Stimulated activated CD4-positive, alpha-beta T cell treated with anti-CD3 and anti-CD28 coated beads, Interleukin-12 subunit alpha, Interleukin-12 subunit beta, amount 100 ng/mL, for 48 hours (primary cell): ENCODE results near the gene CLNK.
"Not testable (repeated sequence)": the region's sequence is repeated elsewhere in the genome, so short reads cannot be mapped to it uniquely, and the experiment has no call there.

Experiments used
- DNase-seq, 3 donors: peaks; one replicate each; pipeline ENCODE4 v3.0.0-alpha.2; 2020; ENCODE audit warnings: low read depth in 2 of 3, low spot score in 1 of 3

CLNK gene

GRCh38 chr4:10579648-10580047 lies 104.9 kb downstream of the CLNK start:
- DNase-seq, result no peak

GRCh38 chr4:10577508-10578426 lies 106.8 kb downstream of the CLNK start:
- no peak for DNase-seq

- DNase-seq, result no peak
These were observed 107.5 kb downstream of the CLNK start for GRCh38 chr4:10577018-10577417.

- DNase-seq, result no peak
These were observed 108.3 kb downstream of the CLNK start for GRCh38 chr4:10576236-10576635.

GRCh38 chr4:10575414-10575813 lies 109.2 kb downstream of the CLNK start:
- no peak for DNase-seq

- DNase-seq, result not testable (repeated sequence)
These were observed 110.0 kb downstream of the CLNK start for GRCh38 chr4:10574553-10574952.

GRCh38 chr4:10571909-10572308 lies 112.7 kb downstream of the CLNK start:
- no peak for DNase-seq

GRCh38 chr4:10569491-10569890 lies 115.1 kb downstream of the CLNK start:
- no peak for DNase-seq

- DNase-seq, result no peak
These were observed 116.8 kb downstream of the CLNK start for GRCh38 chr4:10567766-10568165.

GRCh38 chr4:10565166-10565780 lies 119.3 kb downstream of the CLNK start:
- no peak for DNase-seq

- peak; percentile 9 to 70 (median 11) for DNase-seq
These were observed 129.9 kb downstream of the CLNK start for GRCh38 chr4:10554694-10555093.

GRCh38 chr4:10554121-10554520 lies 130.4 kb downstream of the CLNK start:
- no peak for DNase-seq

- DNase-seq, result no peak
These were observed 131.8 kb downstream of the CLNK start for GRCh38 chr4:10552591-10553280.

- DNase-seq, result no peak
These were observed 148.7 kb downstream of the CLNK start for GRCh38 chr4:10535912-10536311.

- DNase-seq, result no peak
These were observed 149.7 kb downstream of the CLNK start for GRCh38 chr4:10534820-10535219.

GRCh38 chr4:10532155-10532554 lies 152.4 kb downstream of the CLNK start:
- DNase-seq, result no peak

GRCh38 chr4:10530137-10530786 lies 154.3 kb downstream of the CLNK start:
- DNase-seq, result no peak

- DNase-seq, result no peak
These were observed 155.1 kb downstream of the CLNK start for GRCh38 chr4:10529291-10530136.

GRCh38 chr4:10527438-10527837 lies 157.1 kb downstream of the CLNK start:
- no peak for DNase-seq

- no peak for DNase-seq
These were observed 157.9 kb downstream of the CLNK start for GRCh38 chr4:10526429-10527222.
